Measurements from ENCODE around the gene CDC42.

DNA sequence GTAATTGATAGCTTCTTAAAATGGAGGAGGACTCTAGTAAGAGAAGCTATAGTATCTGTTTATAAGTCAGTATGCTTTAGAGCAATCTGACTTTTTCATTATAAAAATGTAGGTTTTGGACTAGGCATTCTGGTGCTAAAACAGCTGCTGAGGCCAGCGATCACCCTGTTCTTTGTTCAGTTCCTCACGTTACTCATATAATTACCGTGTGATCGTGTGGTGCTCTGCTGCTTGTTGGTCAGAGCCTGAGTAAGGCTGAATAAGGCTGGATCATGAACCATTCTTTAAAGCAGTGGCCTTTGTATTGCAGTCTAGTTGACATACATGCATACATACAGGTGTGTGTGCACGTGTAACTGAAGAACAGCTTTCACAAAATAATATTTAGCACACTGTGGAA is 25.2 kb downstream of the CDC42 start:
- TF ChIP-seq CTCF (IDR thresholded peaks at IDR 0.05) (no peak), POLR2A (IDR thresholded peaks at IDR 0.05) (no peak)
